Mucosa of stomach (tissue), 1 donor: Measurements from ENCODE around the gene HOOK1.

ENCODE experiments used
- H3K27me3 ChIP-seq: one replicate; pipeline ENCODE4 v1.7.0; 2013; ENCODE audit warnings: mild to moderate bottlenecking, low read length; ENCODE audit not compliant: control insufficient read depth, insufficient read depth
- H3K36me3 ChIP-seq: one replicate; pipeline ENCODE4 v1.7.0; 2013; ENCODE audit warnings: low read length; ENCODE audit not compliant: control insufficient read depth, insufficient read depth
- H3K4me1 ChIP-seq: one replicate; pipeline ENCODE4 v1.7.0; 2013; ENCODE audit warnings: mild to moderate bottlenecking, low read length; ENCODE audit not compliant: control insufficient read depth, insufficient read depth
- H3K4me3 ChIP-seq: one replicate; pipeline ENCODE4 v1.7.0; 2013; ENCODE audit warnings: low read length
- H3K9ac ChIP-seq: one replicate; pipeline ENCODE4 v1.7.0; 2013; ENCODE audit warnings: mild to moderate bottlenecking, low read length, moderate library complexity
- H3K9me3 ChIP-seq: one replicate; pipeline ENCODE4 v1.7.0; 2013; ENCODE audit warnings: mild to moderate bottlenecking, low read length, moderate library complexity; ENCODE audit not compliant: control insufficient read depth
- donor health status: Pancreatic carcinoma.

Gene HOOK1

DNA sequence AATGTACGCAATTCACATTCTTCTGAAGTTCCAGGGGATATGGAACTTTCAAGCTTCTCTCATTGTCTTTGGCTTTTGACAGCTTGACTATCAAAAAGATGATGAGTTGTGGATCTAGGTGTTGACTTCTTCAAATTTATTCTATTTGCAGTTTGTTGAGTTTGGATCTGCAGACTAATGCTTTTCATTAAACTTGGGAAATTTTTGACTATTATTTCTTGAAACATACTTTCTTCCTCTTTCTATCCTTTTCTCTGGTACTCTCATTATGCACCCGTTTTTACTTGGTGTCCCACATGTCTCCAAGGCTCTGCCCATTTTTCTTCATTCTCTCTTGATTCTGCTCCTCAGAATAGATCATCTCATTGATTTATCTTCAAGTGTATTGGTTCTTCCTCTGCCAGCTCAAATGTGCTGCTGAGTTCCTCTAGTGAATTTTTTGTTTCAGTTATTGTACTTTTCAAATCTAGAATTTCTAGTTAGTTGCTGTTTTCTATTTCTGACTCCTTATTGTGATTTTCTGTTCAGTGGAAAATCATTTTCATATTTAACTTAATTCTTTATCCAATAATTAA lies 62.4 kb downstream of the HOOK1 start:
- no peaks in the 10 kb centered on the region for H3K36me3 ChIP-seq
- H3K9me3 ChIP-seq, result no peaks in the 10 kb centered on the region
- H3K4me3 ChIP-seq, result no peak overlapping the region
- no peaks in the 10 kb centered on the region for H3K27me3 ChIP-seq
- no peaks in the 10 kb centered on the region for H3K4me1 ChIP-seq
- H3K9ac ChIP-seq, result no peak overlapping the region

DNA sequence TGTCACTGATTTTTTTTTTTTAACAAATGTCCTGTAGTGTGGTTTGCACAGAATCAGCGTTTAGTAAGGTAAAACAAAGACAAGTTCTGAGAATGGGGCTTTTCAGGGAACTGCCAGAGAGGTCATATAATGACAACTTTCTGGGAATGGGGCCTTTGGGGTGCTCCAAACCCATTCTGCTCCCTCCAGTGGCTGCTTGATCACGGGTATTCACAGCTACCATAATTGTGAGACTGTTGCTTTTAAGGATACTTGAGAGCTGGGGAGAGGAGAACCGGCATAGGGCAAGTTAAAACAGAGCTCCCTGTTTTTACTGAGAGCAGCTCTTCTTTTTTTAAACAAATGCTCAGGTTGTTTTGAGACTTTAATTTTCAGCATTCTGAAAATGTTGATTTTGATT lies 63.6 kb downstream of the HOOK1 start:
- no peaks in the 10 kb centered on the region for H3K27me3 ChIP-seq
- H3K4me1 ChIP-seq, result no peaks in the 10 kb centered on the region
- H3K36me3 ChIP-seq, result no peaks in the 10 kb centered on the region
- H3K9me3 ChIP-seq, result no peaks in the 10 kb centered on the region
- H3K4me3 ChIP-seq, result no peak overlapping the region
- H3K9ac ChIP-seq, result no peak overlapping the region

DNA sequence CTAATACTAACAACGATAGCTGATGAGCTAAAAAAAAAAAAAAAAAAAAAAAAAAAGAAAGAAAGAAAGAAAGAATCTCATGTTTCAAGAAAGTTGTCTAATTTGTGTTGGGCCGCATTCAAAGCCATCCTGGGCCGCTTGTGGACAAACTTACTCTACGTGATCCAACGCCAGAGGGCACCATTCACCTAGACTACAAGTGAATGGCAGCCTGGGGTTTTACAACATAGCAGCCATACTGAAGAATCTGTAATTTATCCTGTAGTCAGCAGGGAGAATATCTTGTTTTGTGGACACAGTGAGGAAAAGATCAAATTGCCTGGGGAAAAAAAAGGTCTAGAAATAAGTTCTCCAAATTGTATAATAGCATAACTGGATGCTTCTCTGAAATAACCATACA lies 64.8 kb downstream of the HOOK1 start:
- Histone ChIP-seq H3K9me3 (no peaks in the 10 kb centered on the region), H3K4me1 (no peaks in the 10 kb centered on the region), H3K27me3 (no peaks in the 10 kb centered on the region), H3K4me3 (no peak overlapping the region), H3K9ac (no peak overlapping the region), H3K36me3 (no peaks in the 10 kb centered on the region)

DNA sequence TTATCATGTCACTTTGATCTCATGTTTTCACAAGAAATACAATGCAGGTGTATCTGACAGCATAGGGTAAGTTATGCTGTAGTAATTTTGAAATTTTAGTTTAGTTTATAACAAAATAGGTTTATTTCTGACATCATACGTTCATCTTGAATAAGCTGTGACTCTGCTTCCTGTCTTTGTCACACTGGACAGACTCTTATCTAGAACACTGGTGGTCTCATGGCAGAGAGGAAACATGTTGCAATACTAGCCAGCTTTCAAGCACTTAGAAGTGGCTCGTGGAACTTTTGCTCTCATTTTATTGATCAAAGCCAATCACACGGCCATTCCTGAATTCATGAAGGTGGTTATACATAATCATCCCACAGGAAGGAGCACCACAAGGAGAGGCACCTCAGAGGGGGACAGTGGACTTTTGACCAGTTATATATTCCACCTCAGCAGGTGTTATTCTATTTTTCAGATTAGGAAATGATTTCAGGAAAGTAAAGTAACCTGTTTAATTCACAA lies 65.3 kb downstream of the HOOK1 start:
- no peak overlapping the region for H3K4me3 ChIP-seq
- no peaks in the 10 kb centered on the region for H3K36me3 ChIP-seq
- H3K9me3 ChIP-seq, result no peaks in the 10 kb centered on the region
- H3K9ac ChIP-seq, result no peak overlapping the region
- H3K27me3 ChIP-seq, result no peaks in the 10 kb centered on the region
- no peaks in the 10 kb centered on the region for H3K4me1 ChIP-seq

DNA sequence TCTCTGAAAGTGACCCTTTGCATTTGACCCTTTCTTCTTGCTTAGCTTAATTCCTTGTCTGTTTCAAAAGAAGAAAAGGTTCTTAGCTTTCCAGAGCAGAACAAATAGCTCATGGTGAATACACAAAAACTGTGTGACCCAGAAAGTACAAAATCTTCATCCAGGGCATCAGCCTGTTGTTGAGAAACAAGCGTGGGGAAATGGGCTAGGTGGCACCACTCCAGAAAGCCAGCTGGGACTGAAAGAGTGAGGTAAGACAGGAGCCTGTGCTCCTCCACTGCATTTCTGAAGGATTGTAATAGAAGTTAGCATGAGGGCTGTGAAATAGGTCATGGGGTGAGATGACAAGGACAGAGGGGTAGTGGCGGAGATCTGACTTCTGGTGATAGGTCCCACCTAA lies 66.0 kb downstream of the HOOK1 start:
- Histone ChIP-seq H3K9ac (no peak overlapping the region), H3K4me1 (no peaks in the 10 kb centered on the region), H3K36me3 (no peaks in the 10 kb centered on the region), H3K27me3 (no peaks in the 10 kb centered on the region), H3K9me3 (no peaks in the 10 kb centered on the region), H3K4me3 (no peak overlapping the region)

DNA sequence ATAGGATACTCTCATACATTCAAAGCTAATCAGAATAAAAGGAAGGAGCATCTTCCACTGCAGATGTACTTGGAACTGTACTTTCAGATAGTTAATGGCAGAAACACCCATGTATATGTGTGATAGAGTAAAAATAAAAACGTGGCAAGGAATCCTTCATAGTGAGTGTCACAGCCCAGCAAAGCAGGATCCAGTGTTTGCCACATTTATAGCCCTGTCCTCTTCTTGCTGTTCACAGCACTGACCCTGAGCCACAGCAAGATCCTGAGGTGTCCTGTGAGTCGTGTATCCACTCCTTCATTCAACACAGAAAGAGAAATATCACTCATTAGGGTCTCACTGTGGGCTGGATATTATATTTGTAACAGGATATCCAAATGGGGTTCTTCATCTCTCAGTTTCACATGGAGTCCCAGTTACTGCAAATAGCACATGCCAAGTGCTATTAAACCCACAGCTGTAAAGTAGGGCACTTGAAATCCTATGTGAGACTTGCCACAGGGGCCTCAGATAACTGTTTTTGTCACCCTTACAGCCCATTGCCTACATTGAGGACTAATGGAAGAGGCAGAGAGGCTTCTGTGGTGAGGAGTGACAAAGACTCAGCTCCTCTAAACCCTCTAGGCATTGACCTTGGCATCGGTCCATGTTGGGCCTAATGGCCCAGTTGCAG lies 70.5 kb downstream of the HOOK1 start:
- Histone ChIP-seq H3K27me3 (no peaks in the 10 kb centered on the region), H3K9ac (no peak overlapping the region), H3K36me3 (no peaks in the 10 kb centered on the region), H3K4me3 (no peak overlapping the region), H3K9me3 (no peaks in the 10 kb centered on the region), H3K4me1 (no peaks in the 10 kb centered on the region)

DNA sequence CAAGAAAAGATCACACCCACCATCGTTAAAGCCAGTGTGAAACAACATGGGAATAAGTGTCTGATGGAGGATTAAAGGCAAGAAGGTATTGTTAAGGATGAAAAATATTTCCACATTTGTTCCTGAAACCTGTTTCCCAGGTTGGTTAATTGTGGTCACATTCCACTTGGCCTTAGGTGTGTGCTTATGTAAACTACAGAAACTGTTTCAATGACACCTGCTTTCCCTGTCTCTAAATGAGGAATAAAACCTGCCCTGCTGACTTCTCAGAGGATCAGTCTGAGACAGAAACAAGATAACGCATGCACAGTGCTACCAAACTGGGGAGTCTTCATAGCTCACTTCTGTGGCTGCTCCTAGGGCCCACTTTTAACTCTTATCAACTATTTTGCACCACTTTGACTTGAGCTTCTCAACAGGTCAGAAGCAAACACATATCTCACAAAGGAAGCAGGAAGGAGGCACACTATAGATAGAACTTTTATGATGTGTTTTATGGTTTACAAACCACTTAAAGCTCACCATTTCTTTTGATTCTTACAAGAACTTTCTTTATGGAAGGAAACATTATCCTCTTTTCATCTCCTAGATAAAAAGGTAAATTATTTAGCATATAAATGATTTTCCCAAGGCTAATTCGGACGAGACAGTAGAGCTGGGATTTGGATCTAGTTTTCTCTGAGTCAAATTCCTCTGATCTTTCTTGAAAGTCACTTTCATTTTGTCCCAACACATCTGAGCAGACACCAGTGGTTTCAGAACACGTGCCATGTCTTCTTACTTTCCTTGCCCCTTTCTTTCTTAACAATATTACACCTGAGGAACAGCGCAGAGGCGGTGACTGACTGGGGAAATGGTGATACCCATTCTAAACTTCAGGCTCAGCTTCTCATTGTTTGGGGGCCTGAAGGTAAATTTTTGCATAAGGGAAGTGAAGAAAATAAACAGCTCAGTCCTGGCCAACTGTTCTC lies 78.4 kb downstream of the HOOK1 start:
- Histone ChIP-seq H3K9me3 (peaks cover 4% of the 10 kb centered on the region), H3K27me3 (no peaks in the 10 kb centered on the region), H3K4me1 (peaks cover 11% of the 10 kb centered on the region), H3K36me3 (no peaks in the 10 kb centered on the region), H3K9ac (no peak overlapping the region), H3K4me3 (no peak overlapping the region)

DNA sequence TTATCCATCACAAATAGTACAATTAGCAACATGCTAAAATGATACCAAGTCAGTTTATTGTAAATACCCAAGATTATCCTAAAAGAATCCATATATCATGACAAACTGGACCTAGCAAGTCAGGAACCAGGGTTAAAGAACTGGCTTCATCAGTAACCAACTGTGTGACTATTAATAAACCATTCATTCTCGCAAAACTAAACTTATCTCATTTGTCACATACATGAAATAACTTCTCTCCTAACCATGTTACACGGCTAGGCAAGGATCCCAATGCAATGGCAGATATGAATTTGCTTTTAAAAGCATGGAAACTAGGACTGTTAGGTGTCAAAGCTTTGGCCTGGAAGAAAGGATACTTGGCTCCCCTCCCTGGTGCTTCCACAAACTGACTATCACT lies 82.4 kb downstream of the HOOK1 start:
- Histone ChIP-seq H3K9me3 (no peaks in the 10 kb centered on the region), H3K36me3 (no peaks in the 10 kb centered on the region), H3K27me3 (no peaks in the 10 kb centered on the region), H3K4me3 (no peak overlapping the region), H3K9ac (no peak overlapping the region), H3K4me1 (peaks cover 6% of the 10 kb centered on the region)

DNA sequence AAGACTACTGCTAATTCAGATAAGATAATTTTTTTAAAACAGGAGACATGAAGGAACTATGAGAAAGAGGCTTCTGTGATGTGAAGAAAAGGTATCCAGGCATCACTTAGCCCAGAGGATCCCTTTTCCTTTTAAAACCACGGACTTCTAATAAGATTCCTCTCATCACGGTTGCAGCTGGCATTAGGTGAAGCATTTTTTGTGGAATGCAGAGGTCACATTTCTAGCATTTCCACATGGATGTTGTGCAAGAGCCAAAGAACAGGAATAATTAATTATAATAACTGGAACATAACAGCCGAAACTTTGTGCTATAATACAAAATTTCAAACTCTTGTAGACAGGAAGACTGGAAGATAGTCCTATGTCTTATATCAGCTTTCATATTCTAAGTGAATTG lies 84.2 kb downstream of the HOOK1 start:
- Histone ChIP-seq H3K4me1 (no peaks in the 10 kb centered on the region), H3K9me3 (no peaks in the 10 kb centered on the region), H3K9ac (no peak overlapping the region), H3K4me3 (no peak overlapping the region), H3K27me3 (no peaks in the 10 kb centered on the region), H3K36me3 (no peaks in the 10 kb centered on the region)

DNA sequence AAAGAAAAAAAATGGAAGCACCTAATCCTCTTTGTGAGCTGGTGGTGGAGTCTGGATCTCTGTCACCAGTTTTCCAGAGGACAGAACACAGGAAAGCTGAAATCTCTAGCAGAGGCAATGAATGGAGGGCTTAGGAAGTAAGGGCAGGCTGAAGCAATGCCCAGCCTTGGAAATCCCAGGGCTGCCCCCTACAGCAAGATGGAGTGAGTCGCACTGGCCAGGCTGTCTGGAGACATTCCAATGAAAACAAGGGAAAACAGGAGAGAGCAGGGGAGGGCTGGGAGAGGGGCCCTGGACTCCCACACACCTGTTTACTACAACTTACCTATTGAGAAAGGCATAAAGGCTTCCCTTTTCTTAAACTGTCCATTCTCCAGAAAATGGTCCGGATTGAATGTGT lies 85.9 kb downstream of the HOOK1 start:
- Histone ChIP-seq H3K9ac (no peak overlapping the region), H3K4me3 (no peak overlapping the region), H3K27me3 (no peaks in the 10 kb centered on the region), H3K36me3 (no peaks in the 10 kb centered on the region), H3K9me3 (no peaks in the 10 kb centered on the region), H3K4me1 (no peaks in the 10 kb centered on the region)

DNA sequence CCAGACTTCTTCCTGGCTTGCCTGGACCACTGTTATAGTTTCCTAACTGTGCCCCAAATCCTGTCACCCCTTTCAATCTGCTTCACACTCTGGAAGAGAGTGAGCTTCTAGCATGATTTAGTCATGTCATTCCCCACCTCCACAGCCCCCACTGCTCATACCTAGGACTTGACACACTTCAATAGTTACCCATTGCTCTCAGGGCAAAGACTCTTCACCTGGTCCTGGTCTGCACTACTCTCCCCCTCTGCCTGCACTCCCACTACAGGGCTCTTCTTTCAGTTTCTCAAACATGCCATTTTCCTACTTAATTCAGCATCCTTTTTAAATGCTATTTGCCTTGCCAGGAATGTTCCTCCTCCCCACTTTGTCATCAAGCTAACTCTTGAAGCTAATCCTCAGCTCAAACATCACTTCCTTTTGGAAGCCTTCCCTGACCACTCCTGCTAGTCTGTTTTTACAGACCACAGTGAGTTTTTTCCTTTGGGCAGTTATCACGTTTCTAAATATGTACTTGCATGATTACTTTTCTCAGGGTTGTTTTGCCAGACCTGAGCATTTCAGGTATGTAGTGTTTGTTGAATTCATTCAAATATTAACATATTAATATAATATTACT lies 87.1 kb downstream of the HOOK1 start:
- Histone ChIP-seq H3K27me3 (no peaks in the 10 kb centered on the region), H3K9ac (no peak overlapping the region), H3K36me3 (no peaks in the 10 kb centered on the region), H3K9me3 (no peaks in the 10 kb centered on the region), H3K4me1 (no peaks in the 10 kb centered on the region), H3K4me3 (no peak overlapping the region)
